IMR-90 (cell line): ENCODE data around the gene SLC37A3. TPM values are rescaled to one million over a fixed set of nuclear protein-coding genes. Genes with fewer than 3 reads are reported as not detected.

Source experiments
- ATAC-seq: fragments of 200-7000 bp; cut with Tn5 transposase; 2 replicates; pipeline ENCODE4 v1.9.1; 2020; ENCODE audit warnings: low read depth, mild to moderate bottlenecking, moderate library complexity
- BruUV-seq: library from RNA; stranded (reverse); fragments of 400-500 nt; replicated peaks from 2 replicates; lab custom pipeline; 2021; lab: Mats Ljungman, UMichigan
- CTCF ChIA-PET: fragments of 300-600 bp; formaldehyde crosslinking; extraction: SDS; loops from one replicate; lab custom pipeline; 2021; ENCODE audit warnings: antibody characterized with exemption; lab: Yijun Ruan, JAX
- POLR2A ChIA-PET: fragments of 300-600 bp; sonication (Branson Sonifier 250); formaldehyde crosslinking; loops from one replicate; lab custom pipeline; 2022; ENCODE audit warnings: antibody characterized with exemption; ENCODE audit not compliant: unreplicated experiment; lab: Charles Lee
- DNase-seq: peaks from one replicate; pipeline ENCODE4 v3.0.0; 2013
- H2AFZ ChIP-seq: replicated peaks from 2 replicates; pipeline ENCODE3; 2013; ENCODE audit warnings: low read length, mild to moderate bottlenecking; ENCODE audit not compliant: poor library complexity
- H2AK5ac ChIP-seq: 2 replicates; pipeline ENCODE4 v1.6.1; 2013; ENCODE audit warnings: low read depth, low read length, inconsistent platforms
- H2AK9ac ChIP-seq: replicated peaks from 2 replicates; pipeline ENCODE3; 2013; ENCODE audit warnings: mild to moderate bottlenecking, low read depth, low read length, moderate library complexity; ENCODE audit not compliant: poor library complexity
- H2BK120ac ChIP-seq: 2 replicates; pipeline ENCODE4 v1.6.1; 2013; ENCODE audit warnings: low read depth, low read length, inconsistent platforms
- H2BK15ac ChIP-seq: 3 replicates; pipeline ENCODE4 v1.6.1; 2013; ENCODE audit warnings: low read depth, low read length, inconsistent platforms
- H2BK20ac ChIP-seq: 2 replicates; pipeline ENCODE4 v1.6.1; 2013; ENCODE audit warnings: low read depth, mild to moderate bottlenecking, inconsistent platforms, low read length, moderate library complexity
- H2BK5ac ChIP-seq: 2 replicates; pipeline ENCODE4 v1.6.1; 2013; ENCODE audit warnings: mild to moderate bottlenecking, low read depth, low read length, inconsistent platforms; ENCODE audit not compliant: poor library complexity, severe bottlenecking
- H3K14ac ChIP-seq: replicated peaks from 2 replicates; pipeline ENCODE4 v1.6.1; 2013; ENCODE audit warnings: low read depth, low read length, inconsistent platforms
- H3K18ac ChIP-seq: 2 replicates; pipeline ENCODE4 v1.6.1; 2013; ENCODE audit warnings: low read depth, low read length, control low read depth
- H3K23ac ChIP-seq: 2 replicates; pipeline ENCODE4 v1.6.1; 2013; ENCODE audit warnings: low read depth, low read length, inconsistent platforms
- H3K27ac ChIP-seq: 2 replicates; pipeline ENCODE4 v1.5.1; 2013; ENCODE audit warnings: mild to moderate bottlenecking, control low read depth, low read length; ENCODE audit not compliant: insufficient read depth
- H3K27me3 ChIP-seq: 2 replicates; pipeline ENCODE4 v1.6.1; 2013; ENCODE audit warnings: low read length; ENCODE audit not compliant: control insufficient read depth, insufficient read depth
- H3K36me3 ChIP-seq: 2 replicates; pipeline ENCODE4 v1.6.1; 2013; ENCODE audit warnings: low read length, mixed read lengths; ENCODE audit not compliant: control insufficient read depth, insufficient read depth
- H3K4ac ChIP-seq: 2 replicates; pipeline ENCODE4 v1.6.1; 2013; ENCODE audit warnings: low read depth, low read length, inconsistent platforms
- H3K4me1 ChIP-seq: 2 replicates; pipeline ENCODE4 v1.6.1; 2013; ENCODE audit warnings: low read length, mixed read lengths; ENCODE audit not compliant: control insufficient read depth, insufficient read depth
- H3K4me2 ChIP-seq: 2 replicates; pipeline ENCODE4 v1.6.1; 2013; ENCODE audit warnings: low read depth, mild to moderate bottlenecking, control low read depth, low read length, moderate library complexity
- H3K4me3 ChIP-seq: 2 replicates; pipeline ENCODE4 v1.5.1; 2013; ENCODE audit warnings: low read depth, mild to moderate bottlenecking, control low read depth, low read length, moderate library complexity; ENCODE audit not compliant: insufficient read depth
- H3K56ac ChIP-seq: 2 replicates; pipeline ENCODE4 v1.6.1; 2013; ENCODE audit warnings: low read length, inconsistent platforms; ENCODE audit not compliant: insufficient read depth; ENCODE audit errors: extremely low read depth
- H3K79me1 ChIP-seq, 2 experiments: 2 replicates each; pipeline ENCODE4 v1.6.1; 2013; ENCODE audit warnings: low read length in 2 of 2, inconsistent platforms in 1 of 2, low read depth in 1 of 2
- H3K9ac ChIP-seq: 2 replicates; pipeline ENCODE4 v1.6.1; 2013; ENCODE audit warnings: low read depth, low read length, control low read depth
- H3K9me1 ChIP-seq: 2 replicates; pipeline ENCODE4 v1.6.1; 2013; ENCODE audit warnings: low read length, inconsistent platforms; ENCODE audit not compliant: insufficient read depth
- H3K9me3 ChIP-seq: 2 replicates; pipeline ENCODE4 v1.6.1; 2013; ENCODE audit warnings: low read length; ENCODE audit not compliant: control insufficient read depth, insufficient read depth
- H4K20me1 ChIP-seq: 2 replicates; pipeline ENCODE4 v1.6.1; 2013; ENCODE audit warnings: low read length, inconsistent platforms; ENCODE audit not compliant: insufficient read depth
- H4K5ac ChIP-seq: 2 replicates; pipeline ENCODE4 v1.6.1; 2013; ENCODE audit warnings: mild to moderate bottlenecking, low read depth, low read length, control low read depth
- H4K8ac ChIP-seq, 2 experiments: 2 replicates each; pipeline ENCODE4 v1.6.1; 2013; ENCODE audit warnings: low read depth in 2 of 2, low read length in 2 of 2, control low read depth in 1 of 2, inconsistent platforms in 1 of 2
- H4K91ac ChIP-seq: 2 replicates; pipeline ENCODE4 v1.6.1; 2013; ENCODE audit warnings: low read depth, low read length, inconsistent platforms; ENCODE audit not compliant: insufficient read depth
- BHLHE40 ChIP-seq: fragments of 150-350 bp; IDR thresholded peaks from 2 replicates; pipeline ENCODE4 v1.6.1; 2016; ENCODE audit warnings: mild to moderate bottlenecking, low read depth, low read length
- CEBPB ChIP-seq: IDR thresholded peaks from 2 replicates; pipeline ENCODE4 v1.6.1; 2012; ENCODE audit warnings: low read depth, low read length, improper control_type of control experiment
- CHD1 ChIP-seq: IDR thresholded peaks from 2 replicates; pipeline ENCODE4 v1.6.1; 2012; ENCODE audit warnings: low read depth, low read length, improper control_type of control experiment
- CTCF ChIP-seq: conservative IDR thresholded peaks from 2 replicates; pipeline ENCODE4 v1.5.1; 2012; ENCODE audit warnings: mild to moderate bottlenecking, low read depth, low read length, improper control_type of control experiment
- FOS ChIP-seq: fragments of 150-350 bp; IDR thresholded peaks from 2 replicates; pipeline ENCODE4 v1.6.1; 2016; ENCODE audit warnings: low read depth, low read length
- MAFK ChIP-seq: IDR thresholded peaks from 2 replicates; pipeline ENCODE4 v1.6.1; 2012; ENCODE audit warnings: low read depth, low read length, improper control_type of control experiment
- MAZ ChIP-seq: IDR thresholded peaks from 2 replicates; pipeline ENCODE4 v1.6.1; 2012; ENCODE audit warnings: low read depth, mild to moderate bottlenecking, low read length, improper control_type of control experiment, moderate library complexity, borderline replicate concordance
- MXI1 ChIP-seq: IDR thresholded peaks from 2 replicates; pipeline ENCODE4 v1.6.1; 2012; ENCODE audit warnings: low read depth, mild to moderate bottlenecking, low read length, moderate library complexity, borderline replicate concordance
- NFE2L2 ChIP-seq: fragments of 150-350 bp; IDR thresholded peaks from 2 replicates; pipeline ENCODE4 v1.6.1; 2016; ENCODE audit warnings: low read depth, mild to moderate bottlenecking, low read length
- POLR2A ChIP-seq: IDR thresholded peaks from 2 replicates; pipeline ENCODE4 v1.6.1; 2012; ENCODE audit warnings: mild to moderate bottlenecking, low read depth, low read length
- RAD21 ChIP-seq: IDR thresholded peaks from 2 replicates; pipeline ENCODE4 v1.6.1; 2012; ENCODE audit warnings: low read length, improper control_type of control experiment
- RCOR1 ChIP-seq: IDR thresholded peaks from 2 replicates; pipeline ENCODE4 v1.6.1; 2012; ENCODE audit warnings: mild to moderate bottlenecking, low read length, improper control_type of control experiment; ENCODE audit not compliant: insufficient replicate concordance
- RFX5 ChIP-seq: IDR thresholded peaks from 2 replicates; pipeline ENCODE4 v1.8.0; 2012; ENCODE audit warnings: low read depth, mild to moderate bottlenecking, low read length, moderate library complexity
- SMC3 ChIP-seq: fragments of 150-350 bp; IDR thresholded peaks from 2 replicates; pipeline ENCODE4 v1.6.1; 2016; ENCODE audit warnings: low read depth, mild to moderate bottlenecking, antibody characterized with exemption, low read length, moderate library complexity
- WGBS, 2 experiments: methylation state at CpG; one replicate each; pipeline versions ENCODE4 v1.1.5 to v1.1.7; 2013; ENCODE audit warnings: missing lambda C conversion rate in 2 of 2; ENCODE audit not compliant: insufficient read length in 1 of 2; ENCODE audit errors: extremely low coverage in 2 of 2; 5-methylcytosine and 5-hydroxymethylcytosine counted together
- dilution Hi-C: fragments of 300-500 bp; cut with HindIII; formaldehyde crosslinking; loops from one replicate; pipeline ENCODE4 v1.14.3; 2018; ENCODE audit warnings: low sequenced_read_pairs; ENCODE audit not compliant: unreplicated experiment
- in situ Hi-C: fragments of 300-500 bp; cut with MboI; formaldehyde crosslinking; loops from 3 replicates; pipeline ENCODE4 v1.14.3; 2019; ENCODE audit warnings: low sequenced_read_pairs, inconsistent platforms, mixed read lengths
- intact Hi-C: fragments of 100-400 bp; cut with micrococcal nuclease; formaldehyde crosslinking; loops from 2 replicates; pipeline ENCODE4 v1.10.0; 2022
- polyA plus RNA-seq, 3 experiments: library from polyadenylated mRNA; depleted of rRNA; stranded (reverse); fragments of >200 nt; gene quantifications; 2 replicates each; pipeline ENCODE4 v1.2.3, GENCODE V29; 2012; ENCODE audit warnings: low replicate concordance in 1 of 3
- total RNA-seq: library from RNA; depleted of rRNA; stranded (reverse); fragments of >200 nt; gene quantifications from 2 replicates; pipeline ENCODE4 v1.2.3, GENCODE V29; 2012
- TF ChIP-seq, protein P1 (sequence below): fragments of 150-350 bp; IDR thresholded peaks from 2 replicates; pipeline ENCODE4 v1.6.1; 2017; ENCODE audit warnings: mild to moderate bottlenecking, antibody characterized with exemption, low read length, low read depth
- TF ChIP-seq, protein P2 (sequence below): fragments of 150-350 bp; IDR thresholded peaks from 2 replicates; pipeline ENCODE4 v1.6.1; 2016; ENCODE audit warnings: low read depth, mild to moderate bottlenecking, low read length, moderate library complexity, borderline replicate concordance

The SLC37A3 gene
- total and polyA plus RNA-seq, 2 of the 4 experiments (the other 2 are of a cell fraction), result 43.2 to 45.3 TPM

DNA sequence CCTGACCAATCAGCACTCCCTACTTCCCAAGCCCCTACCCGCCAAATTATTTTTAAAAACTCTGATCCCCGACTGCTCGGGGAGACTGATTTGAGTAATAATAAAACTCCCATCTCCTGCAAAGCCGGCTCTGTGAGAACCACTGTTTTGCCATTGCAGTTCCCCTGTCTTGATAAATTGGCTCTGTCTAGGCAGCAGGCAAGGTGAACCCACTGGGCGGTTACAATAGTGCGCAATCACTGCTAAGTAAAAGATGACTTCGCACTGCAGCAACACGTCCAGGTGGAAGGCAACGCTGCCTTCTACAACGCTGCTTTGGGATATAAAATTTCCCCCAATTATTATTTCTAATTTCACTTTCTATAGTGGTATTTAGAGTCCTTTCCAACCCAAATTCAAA is 8.9 kb downstream of the SLC37A3 start:
- H3K9me1 ChIP-seq, result peaks cover 6% of the 10 kb centered on the region; the same call in 1 of the 2 replicates
- H3K9ac ChIP-seq, result no peak overlapping the region
- no peak overlapping the region for H3K18ac ChIP-seq
- no peak overlapping the region for H4K5ac ChIP-seq
- H4K8ac ChIP-seq, result no peak overlapping the region
- no peak overlapping the region for H2BK20ac ChIP-seq
- DNase-seq, result no peak
- H2AK9ac ChIP-seq, result no peak overlapping the region
- no peaks in the 10 kb centered on the region for H3K9me3 ChIP-seq
- H2BK15ac ChIP-seq, result no peak overlapping the region
- dilution Hi-C loops, result no loop called here
- peaks cover 82% of the 10 kb centered on the region for H4K20me1 ChIP-seq
- H2AFZ ChIP-seq, result no peak overlapping the region
- 60% methylated on average over 1 of the region's 10 CpGs; no CpG with 5 or more reads in 1 of the 2 experiments for WGBS, 2 experiments
- no peak overlapping the region for H3K23ac ChIP-seq
- H3K4me2 ChIP-seq, result no peak overlapping the region
- no peak overlapping the region for H3K56ac ChIP-seq
- no peak overlapping the region for H2AK5ac ChIP-seq
- no peak overlapping the region for H2BK5ac ChIP-seq
- intact Hi-C loops, result no loop called here
- no peak overlapping the region for H3K27ac ChIP-seq
- H2BK120ac ChIP-seq, result no peak overlapping the region
- in situ Hi-C loops, result no loop called here
- no peak for ATAC-seq
- POLR2A ChIA-PET, result no interaction called here
- H3K36me3 ChIP-seq, result no peaks in the 10 kb centered on the region; the same call in 1 of the 2 replicates
- CTCF ChIA-PET, result no interaction called here
- no peak overlapping the region for H3K4me3 ChIP-seq
- peaks cover 28 to 72% of the 10 kb centered on the region in 2 experiments for H3K79me1 ChIP-seq
- no peak overlapping the region for H3K4ac ChIP-seq
- no TSS peak for BruUV-seq
- TF ChIP-seq MAZ (no peak), MAFK (no peak), SMC3 (no peak), POLR2A (no peak), NFE2L2 (no peak), CHD1 (no peak), RAD21 (no peak), BHLHE40 (no peak), FOS (no peak), CEBPB (no peak), RCOR1 (no peak), MXI1 (no peak), CTCF (no peak), RFX5 (no peak)
- TF ChIP-seq, protein P1, sequence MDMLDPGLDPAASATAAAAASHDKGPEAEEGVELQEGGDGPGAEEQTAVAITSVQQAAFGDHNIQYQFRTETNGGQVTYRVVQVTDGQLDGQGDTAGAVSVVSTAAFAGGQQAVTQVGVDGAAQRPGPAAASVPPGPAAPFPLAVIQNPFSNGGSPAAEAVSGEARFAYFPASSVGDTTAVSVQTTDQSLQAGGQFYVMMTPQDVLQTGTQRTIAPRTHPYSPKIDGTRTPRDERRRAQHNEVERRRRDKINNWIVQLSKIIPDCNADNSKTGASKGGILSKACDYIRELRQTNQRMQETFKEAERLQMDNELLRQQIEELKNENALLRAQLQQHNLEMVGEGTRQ, result no peak
- TF ChIP-seq, protein P2, sequence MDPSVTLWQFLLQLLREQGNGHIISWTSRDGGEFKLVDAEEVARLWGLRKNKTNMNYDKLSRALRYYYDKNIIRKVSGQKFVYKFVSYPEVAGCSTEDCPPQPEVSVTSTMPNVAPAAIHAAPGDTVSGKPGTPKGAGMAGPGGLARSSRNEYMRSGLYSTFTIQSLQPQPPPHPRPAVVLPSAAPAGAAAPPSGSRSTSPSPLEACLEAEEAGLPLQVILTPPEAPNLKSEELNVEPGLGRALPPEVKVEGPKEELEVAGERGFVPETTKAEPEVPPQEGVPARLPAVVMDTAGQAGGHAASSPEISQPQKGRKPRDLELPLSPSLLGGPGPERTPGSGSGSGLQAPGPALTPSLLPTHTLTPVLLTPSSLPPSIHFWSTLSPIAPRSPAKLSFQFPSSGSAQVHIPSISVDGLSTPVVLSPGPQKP, result no peak
- no peak overlapping the region for H3K14ac ChIP-seq
- no peaks in the 10 kb centered on the region for H3K27me3 ChIP-seq
- peaks cover 5% of the 10 kb centered on the region; the same call in 1 of the 2 replicates for H3K4me1 ChIP-seq
- no peak overlapping the region for H4K91ac ChIP-seq
